ENCODE data around the gene CACNG4.

GRCh38 chr17:67017910-67018309 is 53.4 kb downstream of the CACNG4 start:
- TF ChIP-seq CBX5 (IDR thresholded peaks at IDR 0.05; ENCODE audit: borderline replicate concordance, low read depth) = no peak
- no peak for TF ChIP-seq EZH2 (IDR thresholded peaks at IDR 0.05; ENCODE audit: borderline replicate concordance, low read depth, low read length)
- no peak for TF ChIP-seq CTCF (IDR thresholded peaks at IDR 0.05 in 2 of 3, conservative IDR thresholded peaks at IDR 0.05 in 1 of 3; ENCODE audit: insufficient read depth in 2 of 3, low read depth in 1 of 3, low read length in 3 of 3)
- no peak for TF ChIP-seq IRF2 (CRISPR knock-in tag; IDR thresholded peaks at IDR 0.05)
- TF ChIP-seq ASH1L (IDR thresholded peaks at IDR 0.05; ENCODE audit: borderline replicate concordance, low read depth, partially characterized antibody) = no peak
- TF ChIP-seq, protein P1, sequence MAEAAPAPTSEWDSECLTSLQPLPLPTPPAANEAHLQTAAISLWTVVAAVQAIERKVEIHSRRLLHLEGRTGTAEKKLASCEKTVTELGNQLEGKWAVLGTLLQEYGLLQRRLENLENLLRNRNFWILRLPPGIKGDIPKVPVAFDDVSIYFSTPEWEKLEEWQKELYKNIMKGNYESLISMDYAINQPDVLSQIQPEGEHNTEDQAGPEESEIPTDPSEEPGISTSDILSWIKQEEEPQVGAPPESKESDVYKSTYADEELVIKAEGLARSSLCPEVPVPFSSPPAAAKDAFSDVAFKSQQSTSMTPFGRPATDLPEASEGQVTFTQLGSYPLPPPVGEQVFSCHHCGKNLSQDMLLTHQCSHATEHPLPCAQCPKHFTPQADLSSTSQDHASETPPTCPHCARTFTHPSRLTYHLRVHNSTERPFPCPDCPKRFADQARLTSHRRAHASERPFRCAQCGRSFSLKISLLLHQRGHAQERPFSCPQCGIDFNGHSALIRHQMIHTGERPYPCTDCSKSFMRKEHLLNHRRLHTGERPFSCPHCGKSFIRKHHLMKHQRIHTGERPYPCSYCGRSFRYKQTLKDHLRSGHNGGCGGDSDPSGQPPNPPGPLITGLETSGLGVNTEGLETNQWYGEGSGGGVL (CRISPR knock-in tag; IDR thresholded peaks at IDR 0.05) = no peak
- no peak for TF ChIP-seq RB1 (IDR thresholded peaks at IDR 0.05; ENCODE audit: low read depth)
- TF ChIP-seq SP1 (CRISPR knock-in tag; IDR thresholded peaks at IDR 0.05) = no peak
- no peak for TF ChIP-seq ETV6 (IDR thresholded peaks at IDR 0.05; ENCODE audit: borderline replicate concordance in 1 of 2, low read depth in 2 of 2, low read length in 1 of 2)
- TF ChIP-seq ETV6 (CRISPR knock-in tag; IDR thresholded peaks at IDR 0.05; ENCODE audit: borderline replicate concordance) = no peak
- no peak for TF ChIP-seq SP2 (IDR thresholded peaks at IDR 0.05; ENCODE audit: extremely low read depth, low read depth, low read length, poor library complexity, severe bottlenecking)
- no peak for TF ChIP-seq YBX1 (IDR thresholded peaks at IDR 0.05)

All from K562 (cell line).